ENCODE results near the gene PEX16. TPM values are rescaled to one million over a fixed set of nuclear protein-coding genes. Genes with fewer than 3 reads are reported as not detected.

The PEX16 gene
- total and polyA plus RNA-seq, 9 of the 15 experiments (the other 6 are each of a cell fraction or from before 2014, with no cell fraction given), result 1.5 to 43.9 (median 14.6) TPM

- in situ Hi-C loops (cut with MboI) (no loop called here), intact Hi-C loops (cut with micrococcal nuclease) (no loop called here)
- peak overlapping the region; percentile 94; the same call in 1 of the 2 replicates for H3K4me2 ChIP-seq (ENCODE audit: insufficient read depth, low read length)
- H3K27ac ChIP-seq (ENCODE audit: extremely low read depth, low read depth, low read length), result no peak overlapping the region
- H3K4me3 ChIP-seq, result peak overlapping the region; percentile 72
- H3K36me3 ChIP-seq (ENCODE audit: control insufficient read depth, insufficient read depth, low read length), result peaks cover 23% of the 10 kb centered on the region; the same call in 2 of the 3 replicates
- H2AFZ ChIP-seq (ENCODE audit: low read depth, low read length), result peak overlapping the region; percentile 89
- H3K79me2 ChIP-seq (ENCODE audit: control insufficient read depth, insufficient read depth, low read length), result peaks cover 19% of the 10 kb centered on the region
- DNase-seq (ENCODE audit: extremely low read depth in 1 of 4, low spot score in 3 of 4) (no peak), ATAC-seq (no peak), FAIRE-seq (no peak)
- peaks cover 11 to 59% of the 10 kb centered on the region in 2 experiments for H3K4me1 ChIP-seq (replicated peaks in 1 of 2; ENCODE audit: control insufficient read depth in 2 of 2, insufficient read depth in 2 of 2, low read length in 2 of 2)
- H3K9me1 ChIP-seq (ENCODE audit: control insufficient read depth, insufficient read depth, low read length), result no peaks in the 10 kb centered on the region
- ChIA-PET POLR2A (interaction anchor here (0.8 to 1.0 kb wide), 3 partner anchors 8 to 69 kb away, joined by 3 to 4 read pairs (median 3); no protein-coding TSS in a partner anchor), CTCF (ENCODE audit: low intra/inter-chr PET ratio) (no interaction called here)
- no TSS peak for BruUV-seq (replicated peaks)
- TF ChIP-seq SP2 (IDR thresholded peaks at IDR 0.05; ENCODE audit: extremely low read depth, low read depth, low read length, poor library complexity, severe bottlenecking) (no peak), TCF3 (CRISPR knock-in tag; IDR thresholded peaks at IDR 0.05) (peak; percentile 3; the same call in 1 of the 2 replicates)
- H3K9ac ChIP-seq (ENCODE audit: insufficient read depth in 1 of 2, low read depth in 2 of 2, low read length in 2 of 2), result peak overlapping the region in 1 of 2 experiments; percentile 93; a peak in 2 of 4 replicates
- WGBS (ENCODE audit: insufficient coverage, low coverage, missing lambda C conversion rate), result 42% methylated on average over 7 of the region's 7 CpGs
- no peaks in the 10 kb centered on the region for H3K9me3 ChIP-seq (replicated peaks; ENCODE audit: control insufficient read depth, insufficient read depth, low read depth, low read length)
- no peaks in the 10 kb centered on the region for H3K27me3 ChIP-seq (ENCODE audit: control insufficient read depth in 2 of 2, insufficient read depth in 2 of 2, low read length in 2 of 2)
- H4K20me1 ChIP-seq (replicated peaks; ENCODE audit: control insufficient read depth, insufficient read depth, low read length), result no peaks in the 10 kb centered on the region
Measured at GRCh38 chr11:45918962-45919675, 1.4 kb upstream of the PEX16 start.

- H4K20me1 ChIP-seq (replicated peaks; ENCODE audit: control insufficient read depth, insufficient read depth, low read length), result no peaks in the 10 kb centered on the region
- H3K9me1 ChIP-seq (ENCODE audit: control insufficient read depth, insufficient read depth, low read length), result no peaks in the 10 kb centered on the region
- intact Hi-C loops (cut with micrococcal nuclease), result no loop called here
- H3K4me2 ChIP-seq (ENCODE audit: insufficient read depth, low read length), result peak overlapping the region; percentile 94
- H3K4me3 ChIP-seq, result peak overlapping the region; percentile 72
- WGBS (ENCODE audit: insufficient coverage, low coverage, missing lambda C conversion rate), result 1% methylated on average over 32 of the region's 38 CpGs
- peak; percentile 89 to 94 (median 90) for DNase-seq (ENCODE audit: extremely low read depth in 1 of 4, low spot score in 3 of 4)
- H2AFZ ChIP-seq (ENCODE audit: low read depth, low read length), result peak overlapping the region; percentile 89
- H3K9me3 ChIP-seq (replicated peaks; ENCODE audit: control insufficient read depth, insufficient read depth, low read depth, low read length), result no peaks in the 10 kb centered on the region
- FAIRE-seq, result peak; percentile 83
- H3K27ac ChIP-seq (ENCODE audit: extremely low read depth, low read depth, low read length), result peak overlapping the region; percentile 88
- ChIA-PET POLR2A (interaction anchor here (0.6 to 1.1 kb wide), 12 partner anchors 8 to 85 kb away, joined by 3 to 8 read pairs (median 3); no protein-coding TSS in a partner anchor), CTCF (ENCODE audit: low intra/inter-chr PET ratio) (no interaction called here)
- H3K36me3 ChIP-seq (ENCODE audit: control insufficient read depth, insufficient read depth, low read length), result peaks cover 29% of the 10 kb centered on the region; the same call in 2 of the 3 replicates
- H3K27me3 ChIP-seq (ENCODE audit: control insufficient read depth in 2 of 2, insufficient read depth in 2 of 2, low read length in 2 of 2), result no peaks in the 10 kb centered on the region
- BruUV-seq (replicated peaks), result no TSS peak
- peaks cover 11 to 57% of the 10 kb centered on the region in 2 experiments for H3K4me1 ChIP-seq (replicated peaks in 1 of 2; ENCODE audit: control insufficient read depth in 2 of 2, insufficient read depth in 2 of 2, low read length in 2 of 2)
- peak overlapping the region; percentile 79 to 93 for H3K9ac ChIP-seq (ENCODE audit: insufficient read depth in 1 of 2, low read depth in 2 of 2, low read length in 2 of 2)
- peak; percentile 86 for ATAC-seq
- peaks cover 18% of the 10 kb centered on the region for H3K79me2 ChIP-seq (ENCODE audit: control insufficient read depth, insufficient read depth, low read length)
- in situ Hi-C loops (cut with MboI), result no loop called here
- no peak for TF ChIP-seq KAT8 (IDR thresholded peaks at IDR 0.05; ENCODE audit: low read depth)
- no peak for TF ChIP-seq MEF2A (IDR thresholded peaks at IDR 0.05; ENCODE audit: control insufficient read depth, low read depth, low read length)
- no peak for TF ChIP-seq ZNF23 (CRISPR knock-in tag; IDR thresholded peaks at IDR 0.05)
- TF ChIP-seq ZNF175 (CRISPR knock-in tag; IDR thresholded peaks at IDR 0.05; ENCODE audit: low read depth), result no peak
- no peak for TF ChIP-seq YY1 (IDR thresholded peaks at IDR 0.05; ENCODE audit: borderline replicate concordance in 1 of 3, control insufficient read depth in 1 of 3, extremely low read depth in 1 of 3, insufficient read depth in 3 of 3, insufficient read length in 1 of 3, insufficient replicate concordance in 2 of 3, low read depth in 1 of 3, low read length in 2 of 3)
- no peak for TF ChIP-seq MTA1 (IDR thresholded peaks at IDR 0.05; ENCODE audit: borderline replicate concordance)
- no peak for TF ChIP-seq ZNF445 (CRISPR knock-in tag; IDR thresholded peaks at IDR 0.05; ENCODE audit: low read depth)
- TF ChIP-seq FOXA3 (CRISPR knock-in tag; conservative IDR thresholded peaks at IDR 0.05 in 1 of 2, IDR thresholded peaks at IDR 0.05 in 1 of 2), result peak in 1 of 2 experiments; percentile 21; a peak in 1 of 4 replicates
- TF ChIP-seq ATF1 (CRISPR knock-in tag; IDR thresholded peaks at IDR 0.05), result no peak
- no peak for TF ChIP-seq ATF1 (tag; IDR thresholded peaks at IDR 0.05)
- TF ChIP-seq RBBP5 (IDR thresholded peaks at IDR 0.05; ENCODE audit: borderline replicate concordance, insufficient read depth, low read length, poor library complexity, severe bottlenecking), result no peak
Measured at GRCh38 chr11:45918331-45918941, 759 bp upstream of the PEX16 start.

Measured in K562 (cell line).